Osteoblast (primary cell): ENCODE results near the gene MGMT. TPM values are rescaled to one million over a fixed set of nuclear protein-coding genes. Genes with fewer than 3 reads are reported as not detected.

Experiments used
- DNase-seq: peaks from one replicate; pipeline ENCODE4 v3.0.0; 2011; ENCODE audit warnings: low spot score, mixed read lengths; ENCODE audit not compliant: insufficient read length; ENCODE audit errors: missing footprints
- H2AFZ ChIP-seq: 2 replicates; pipeline ENCODE4 v1.6.0; 2011; ENCODE audit warnings: mild to moderate bottlenecking, low read length
- H3K27ac ChIP-seq: 2 replicates; pipeline ENCODE4 v1.5.1; 2011; ENCODE audit warnings: mild to moderate bottlenecking, low read depth, low read length, moderate library complexity
- H3K27me3 ChIP-seq: 2 replicates; pipeline ENCODE4 v1.6.0; 2012; ENCODE audit warnings: mild to moderate bottlenecking, control low read depth, inconsistent platforms, low read length, moderate library complexity; ENCODE audit not compliant: insufficient read depth
- H3K36me3 ChIP-seq: 2 replicates; pipeline ENCODE4 v1.5.1; 2011; ENCODE audit warnings: mild to moderate bottlenecking, low read length, control low read depth, moderate library complexity; ENCODE audit not compliant: insufficient read depth
- H3K4me1 ChIP-seq: 2 replicates; pipeline ENCODE4 v1.5.1; 2011; ENCODE audit warnings: mild to moderate bottlenecking, low read length, control low read depth, moderate library complexity; ENCODE audit not compliant: insufficient read depth
- H3K4me2 ChIP-seq: 2 replicates; pipeline ENCODE4 v1.6.0; 2011; ENCODE audit warnings: mild to moderate bottlenecking, low read length; ENCODE audit not compliant: insufficient read depth
- H3K4me3 ChIP-seq: fragments of 200-600 bp; sonication (generic); 3 replicates; pipeline ENCODE4 v1.5.1; 2012; ENCODE audit warnings: mild to moderate bottlenecking, low read length, inconsistent platforms; ENCODE audit not compliant: insufficient read depth
- H3K79me2 ChIP-seq: 2 replicates; pipeline ENCODE4 v1.6.0; 2012; ENCODE audit warnings: mild to moderate bottlenecking, low read length, control low read depth, inconsistent platforms; ENCODE audit not compliant: insufficient read depth
- H3K9me3 ChIP-seq: 2 replicates; pipeline ENCODE4 v1.5.1; 2011; ENCODE audit warnings: low read depth, low read length, control low read depth
- H4K20me1 ChIP-seq: 2 replicates; pipeline ENCODE4 v1.6.0; 2012; ENCODE audit warnings: mild to moderate bottlenecking, low read length, control low read depth; ENCODE audit not compliant: insufficient read depth
- CTCF ChIP-seq: IDR thresholded peaks from 2 replicates; pipeline ENCODE4 v1.5.1; 2011; ENCODE audit warnings: mild to moderate bottlenecking, low read depth, low read length, moderate library complexity; ENCODE audit errors: extremely low read depth
- total RNA-seq: library from RNA; depleted of rRNA; stranded (reverse); fragments of >200 nt; gene quantifications from 2 replicates; pipeline ENCODE4 v1.2.3, GENCODE V29; 2012

Gene MGMT
- total RNA-seq, 1 donor, result 21.0 TPM

GRCh38 chr10:129626796-129627435, 159.9 kb downstream of the MGMT start:
- Histone ChIP-seq H3K27ac (no peak overlapping the region), H3K9me3 (no peaks in the 10 kb centered on the region), H2AFZ (no peak overlapping the region), H3K4me2 (peak overlapping the region; percentile 48), H3K4me1 (peaks cover 17% of the 10 kb centered on the region), H3K27me3 (no peaks in the 10 kb centered on the region), H3K4me3 (peak overlapping the region; percentile 35), H4K20me1 (peaks cover 13% of the 10 kb centered on the region), H3K79me2 (no peaks in the 10 kb centered on the region), H3K36me3 (no peaks in the 10 kb centered on the region)
- DNase-seq, result peak; percentile 79
- TF ChIP-seq CTCF, result no peak

- no peak for TF ChIP-seq CTCF
- Histone ChIP-seq H3K4me3 (peak overlapping the region; percentile 35), H3K27ac (no peak overlapping the region), H2AFZ (no peak overlapping the region), H3K9me3 (no peaks in the 10 kb centered on the region), H3K4me1 (peaks cover 17% of the 10 kb centered on the region), H3K4me2 (peak overlapping the region; percentile 48), H4K20me1 (peaks cover 7% of the 10 kb centered on the region), H3K79me2 (no peaks in the 10 kb centered on the region), H3K27me3 (no peaks in the 10 kb centered on the region), H3K36me3 (no peaks in the 10 kb centered on the region)
- DNase-seq, result no peak
These were observed 160.4 kb downstream of the MGMT start for GRCh38 chr10:129627442-129627841.

GRCh38 chr10:129628823-129629222, 161.8 kb downstream of the MGMT start:
- no peak for DNase-seq
- H3K27me3 ChIP-seq, result no peaks in the 10 kb centered on the region
- H3K79me2 ChIP-seq, result no peaks in the 10 kb centered on the region
- no peaks in the 10 kb centered on the region for H3K36me3 ChIP-seq
- H3K4me1 ChIP-seq, result peaks cover 17% of the 10 kb centered on the region
- no peak overlapping the region for H3K4me2 ChIP-seq
- H3K4me3 ChIP-seq, result no peak overlapping the region
- H3K9me3 ChIP-seq, result no peaks in the 10 kb centered on the region
- TF ChIP-seq CTCF, result no peak
- H2AFZ ChIP-seq, result no peak overlapping the region
- no peaks in the 10 kb centered on the region for H4K20me1 ChIP-seq
- H3K27ac ChIP-seq, result no peak overlapping the region

- Histone ChIP-seq H3K4me1 (peaks cover 17% of the 10 kb centered on the region), H3K36me3 (no peaks in the 10 kb centered on the region), H3K27me3 (no peaks in the 10 kb centered on the region), H3K4me2 (no peak overlapping the region), H4K20me1 (no peaks in the 10 kb centered on the region), H3K9me3 (peaks cover 2% of the 10 kb centered on the region), H3K27ac (no peak overlapping the region), H2AFZ (no peak overlapping the region), H3K4me3 (no peak overlapping the region), H3K79me2 (no peaks in the 10 kb centered on the region)
- no peak for TF ChIP-seq CTCF
- no peak for DNase-seq
These were observed 162.9 kb downstream of the MGMT start for GRCh38 chr10:129629911-129630310.
